GM18517 (cell line): ENCODE measurements around the gene BBS4.

Experiments
- ATAC-seq: cut with Tn5 transposase; IDR thresholded peaks from one replicate; pipeline ENCODE4 v1.9.1; 2021; ENCODE audit warnings: mild to moderate bottlenecking, moderate library complexity; ENCODE audit not compliant: unreplicated experiment

BBS4 gene

GRCh38 chr15:72754096-72754495 lies 68.1 kb downstream of the BBS4 start:
- ATAC-seq: no peak

- ATAC-seq: no peak
These were observed 72.2 kb downstream of the BBS4 start for GRCh38 chr15:72758182-72758581.

- no peak for ATAC-seq
These were observed 74.7 kb downstream of the BBS4 start for GRCh38 chr15:72760590-72761260.

GRCh38 chr15:72764656-72765055 lies 78.6 kb downstream of the BBS4 start:
- no peak for ATAC-seq

- ATAC-seq: no peak
These were observed 80.0 kb downstream of the BBS4 start for GRCh38 chr15:72766025-72766424.

- no peak for ATAC-seq
These were observed 80.8 kb downstream of the BBS4 start for GRCh38 chr15:72766780-72767179.

GRCh38 chr15:72770673-72771328 lies 84.8 kb downstream of the BBS4 start:
- no peak for ATAC-seq

- ATAC-seq: no peak
These were observed 85.3 kb downstream of the BBS4 start for GRCh38 chr15:72771329-72771725.

DNA sequence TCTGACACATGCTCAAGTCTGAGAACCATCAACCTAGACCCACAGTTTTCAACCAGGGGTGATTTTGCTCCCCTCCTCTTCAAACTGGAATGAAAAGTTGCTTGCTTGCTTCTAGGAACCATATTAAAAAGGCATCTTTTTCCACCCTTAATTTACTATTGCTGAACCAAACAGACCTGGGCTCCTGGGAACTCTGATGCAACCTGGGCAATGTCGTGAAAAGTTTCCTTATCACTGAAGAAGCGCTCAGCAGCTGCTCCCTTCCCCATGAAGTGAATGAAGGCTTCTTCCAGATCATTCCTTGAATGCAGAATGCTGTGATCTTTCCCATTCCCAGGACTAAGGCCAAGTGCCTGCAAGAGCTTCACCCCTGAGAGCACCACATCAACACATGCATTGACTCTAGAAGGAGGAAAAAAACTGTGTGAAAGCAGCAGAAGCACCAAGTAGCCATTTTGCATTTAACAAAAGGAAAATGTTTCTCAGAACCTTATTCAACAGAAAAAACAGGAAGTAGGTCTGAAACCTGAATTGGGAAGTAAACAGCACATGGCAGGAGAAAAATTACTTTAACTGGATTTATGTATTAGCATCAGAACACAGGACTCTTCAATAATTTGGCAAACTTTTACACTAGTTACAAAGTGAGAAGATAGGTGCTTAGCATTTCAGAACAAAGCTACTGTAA lies 88.8 kb downstream of the BBS4 start:
- no peak for ATAC-seq

DNA sequence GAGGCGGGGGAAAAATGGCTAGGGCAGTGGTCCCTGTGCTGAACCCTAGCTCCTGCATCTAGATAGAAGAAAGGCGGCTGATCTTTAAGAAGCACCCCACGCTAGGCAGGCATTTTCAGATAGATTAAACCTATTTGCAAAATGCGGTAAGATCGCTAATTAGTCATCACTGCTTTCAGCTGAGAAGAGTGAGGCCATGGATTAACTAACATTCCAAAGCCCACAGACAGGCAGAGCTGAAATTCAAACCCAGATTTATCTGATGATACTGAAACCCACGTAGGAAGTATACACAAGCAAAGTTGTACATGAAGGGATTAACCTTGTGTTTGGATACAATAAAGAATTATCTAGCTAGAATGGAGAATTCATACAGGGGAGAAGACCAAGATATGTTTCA lies 92.8 kb downstream of the BBS4 start:
- ATAC-seq: no peak

GRCh38 chr15:72781631-72782030 lies 95.6 kb downstream of the BBS4 start:
- no peak for ATAC-seq

DNA sequence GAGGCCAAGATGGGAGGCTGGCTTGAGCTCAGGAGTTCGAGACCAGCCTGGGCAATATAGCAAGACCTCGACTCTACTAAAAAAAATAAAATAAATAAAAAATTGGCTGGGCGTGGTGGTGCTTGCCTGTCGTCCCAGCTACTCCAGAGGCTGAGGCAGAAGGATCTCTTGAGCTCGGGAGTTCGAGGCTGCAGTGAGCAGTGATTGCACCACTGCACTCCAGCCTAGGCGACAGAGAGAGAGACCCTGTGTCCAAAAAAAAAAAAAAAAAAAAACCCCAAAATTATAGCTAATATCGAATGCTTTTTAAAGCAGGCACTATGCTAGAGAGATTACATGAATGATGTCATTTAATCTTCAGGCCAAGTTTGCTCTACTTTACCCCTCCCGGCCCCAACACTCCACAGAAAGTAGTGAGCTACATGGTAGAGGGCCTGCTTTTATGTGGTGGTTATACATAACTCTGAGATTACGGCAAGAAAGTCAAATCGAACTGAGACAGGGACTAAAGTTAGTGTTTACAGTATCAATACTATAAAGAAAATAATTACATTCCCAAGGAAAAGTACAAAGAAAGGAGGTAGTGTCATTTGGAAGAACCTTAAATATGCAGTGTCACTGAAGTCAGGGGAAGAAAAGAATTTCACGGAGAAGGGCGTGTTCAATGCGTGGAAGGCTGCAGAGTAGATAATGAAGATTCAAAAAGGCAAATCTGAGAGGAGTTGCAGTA lies 96.4 kb downstream of the BBS4 start:
- ATAC-seq: no peak

GRCh38 chr15:72783004-72783639 lies 97.1 kb downstream of the BBS4 start:
- ATAC-seq: peak; percentile 19

DNA sequence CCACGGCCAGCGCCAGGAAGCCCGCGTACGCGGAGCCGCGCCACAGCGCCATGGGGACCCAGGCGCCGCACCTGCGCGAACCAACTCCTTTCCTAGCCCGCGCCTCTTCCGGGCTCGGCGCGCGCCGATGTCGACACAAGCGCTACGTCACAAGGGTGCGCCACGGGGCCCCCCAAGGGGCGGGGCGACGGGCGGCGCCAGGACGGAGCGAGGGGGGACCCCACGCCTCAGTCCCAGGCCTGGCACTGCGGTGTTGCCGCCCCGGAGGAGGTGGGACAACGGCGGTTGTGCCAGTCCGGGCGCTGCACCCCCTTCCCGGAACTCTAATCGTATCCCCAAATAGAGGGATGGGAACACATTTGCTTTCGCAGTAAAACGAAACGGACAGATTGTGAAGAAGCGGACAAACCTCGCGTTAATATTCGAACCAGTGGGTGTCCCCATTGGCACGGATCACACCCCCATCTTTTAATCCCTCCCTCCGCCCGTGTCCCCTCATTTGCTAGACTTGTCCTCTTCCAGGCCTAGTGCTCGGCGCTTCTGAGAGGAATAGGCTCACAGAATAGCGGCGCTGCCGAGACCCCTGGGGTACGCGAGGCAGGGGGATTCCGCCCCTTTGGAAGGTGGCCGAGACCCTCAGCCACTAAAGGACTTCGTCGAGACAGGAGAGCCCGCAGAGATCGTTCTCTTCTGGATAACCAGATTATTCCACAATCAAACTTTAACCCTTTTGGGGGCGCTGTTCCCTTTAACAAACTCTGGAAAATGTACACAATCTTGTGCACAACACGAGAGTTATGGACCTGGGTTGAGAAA lies 97.8 kb downstream of the BBS4 start, which contains the start of gene ADPGK:
ADPGK (minus strand) TSS at position 119 of the 816 bp plus-strand sequence; CDS start at position 52, 67 bp downstream.
- peak; percentile 76 for ATAC-seq

- no peak for ATAC-seq
These were observed 98.5 kb downstream of the BBS4 start for GRCh38 chr15:72784456-72784876.

GRCh38 chr15:72785432-72785831 lies 99.4 kb downstream of the BBS4 start:
- no peak for ATAC-seq

- no peak for ATAC-seq
These were observed 99.8 kb downstream of the BBS4 start for GRCh38 chr15:72785841-72786240.

GRCh38 chr15:72786242-72786641 lies 100.2 kb downstream of the BBS4 start:
- no peak for ATAC-seq

- ATAC-seq: no peak
These were observed 100.8 kb downstream of the BBS4 start for GRCh38 chr15:72786676-72787345.
